ENCODE results near the gene ARSI. TPM values are rescaled to one million over a fixed set of nuclear protein-coding genes. Genes with fewer than 3 reads are reported as not detected.

ARSI gene
- total and polyA plus RNA-seq, 2 of the 13 experiments (the other 11 are each of a cell fraction or from before 2014, with no cell fraction given) = 4.2 to 33.9 TPM

GRCh38 chr5:150350524-150351344 is 48.0 kb upstream of the ARSI start (continued):
- TF ChIP-seq, protein P1, sequence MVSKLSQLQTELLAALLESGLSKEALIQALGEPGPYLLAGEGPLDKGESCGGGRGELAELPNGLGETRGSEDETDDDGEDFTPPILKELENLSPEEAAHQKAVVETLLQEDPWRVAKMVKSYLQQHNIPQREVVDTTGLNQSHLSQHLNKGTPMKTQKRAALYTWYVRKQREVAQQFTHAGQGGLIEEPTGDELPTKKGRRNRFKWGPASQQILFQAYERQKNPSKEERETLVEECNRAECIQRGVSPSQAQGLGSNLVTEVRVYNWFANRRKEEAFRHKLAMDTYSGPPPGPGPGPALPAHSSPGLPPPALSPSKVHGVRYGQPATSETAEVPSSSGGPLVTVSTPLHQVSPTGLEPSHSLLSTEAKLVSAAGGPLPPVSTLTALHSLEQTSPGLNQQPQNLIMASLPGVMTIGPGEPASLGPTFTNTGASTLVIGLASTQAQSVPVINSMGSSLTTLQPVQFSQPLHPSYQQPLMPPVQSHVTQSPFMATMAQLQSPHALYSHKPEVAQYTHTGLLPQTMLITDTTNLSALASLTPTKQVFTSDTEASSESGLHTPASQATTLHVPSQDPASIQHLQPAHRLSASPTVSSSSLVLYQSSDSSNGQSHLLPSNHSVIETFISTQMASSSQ (IDR thresholded peaks at IDR 0.05; ENCODE audit: low read depth) = no peak
- TF ChIP-seq, protein P1 (CRISPR knock-in tag; IDR thresholded peaks at IDR 0.05; ENCODE audit: borderline replicate concordance) = peak; percentile 61; the same call in 1 of the 2 replicates
- TF ChIP-seq ZSCAN25 (CRISPR knock-in tag; IDR thresholded peaks at IDR 0.05) (no peak), ZNF615 (CRISPR knock-in tag; IDR thresholded peaks at IDR 0.05; ENCODE audit: borderline replicate concordance) (no peak), POLR2G (IDR thresholded peaks at IDR 0.05; ENCODE audit: low read depth, low read length) (no peak), PHF21A (CRISPR knock-in tag; IDR thresholded peaks at IDR 0.05) (peak; percentile 75; the same call in 1 of the 2 replicates), ZNF484 (CRISPR knock-in tag; IDR thresholded peaks at IDR 0.05; ENCODE audit: borderline replicate concordance, low read depth) (no peak), ZBTB8A (CRISPR knock-in tag; IDR thresholded peaks at IDR 0.05; ENCODE audit: borderline replicate concordance, low read depth) (no peak), ZNF329 (CRISPR knock-in tag; IDR thresholded peaks at IDR 0.05; ENCODE audit: low read depth) (no peak), ZNF282 (IDR thresholded peaks at IDR 0.05; ENCODE audit: partially characterized antibody) (no peak), CTCF (CRISPR knock-in tag; IDR thresholded peaks at IDR 0.05) (peak; percentile 98), MAX (IDR thresholded peaks at IDR 0.05) (peak; percentile 50; the same call in 1 of the 2 replicates), FOXJ3 (CRISPR knock-in tag; IDR thresholded peaks at IDR 0.05; ENCODE audit: borderline replicate concordance) (peak; percentile 71; the same call in 1 of the 2 replicates), NCOR1 (IDR thresholded peaks at IDR 0.05; ENCODE audit: borderline replicate concordance, low read length) (peak; percentile 65; the same call in 1 of the 2 replicates), CBX5 (CRISPR knock-in tag; IDR thresholded peaks at IDR 0.05; ENCODE audit: borderline replicate concordance) (peak; percentile 86; the same call in 1 of the 2 replicates), ZNF616 (CRISPR knock-in tag; IDR thresholded peaks at IDR 0.05; ENCODE audit: low read depth) (no peak), HMG20B (CRISPR knock-in tag; conservative IDR thresholded peaks at IDR 0.05) (peak; percentile 49; the same call in 1 of the 2 replicates)
- TF ChIP-seq, protein P2, sequence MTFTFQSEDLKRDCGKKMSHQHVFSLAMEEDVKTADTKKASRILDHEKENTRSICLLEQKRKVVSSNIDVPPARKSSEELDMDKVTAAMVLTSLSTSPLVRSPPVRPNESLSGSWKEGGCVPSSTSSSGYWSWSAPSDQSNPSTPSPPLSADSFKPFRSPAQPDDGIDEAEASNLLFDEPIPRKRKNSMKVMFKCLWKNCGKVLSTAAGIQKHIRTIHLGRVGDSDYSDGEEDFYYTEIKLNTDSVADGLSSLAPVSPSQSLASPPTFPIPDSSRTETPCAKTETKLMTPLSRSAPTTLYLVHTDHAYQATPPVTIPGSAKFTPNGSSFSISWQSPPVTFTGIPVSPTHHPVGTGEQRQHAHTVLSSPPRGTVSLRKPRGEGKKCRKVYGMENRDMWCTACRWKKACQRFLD (CRISPR knock-in tag; IDR thresholded peaks at IDR 0.05; ENCODE audit: borderline replicate concordance) = peak; percentile 40; the same call in 1 of the 2 replicates
- TF ChIP-seq, protein P3, sequence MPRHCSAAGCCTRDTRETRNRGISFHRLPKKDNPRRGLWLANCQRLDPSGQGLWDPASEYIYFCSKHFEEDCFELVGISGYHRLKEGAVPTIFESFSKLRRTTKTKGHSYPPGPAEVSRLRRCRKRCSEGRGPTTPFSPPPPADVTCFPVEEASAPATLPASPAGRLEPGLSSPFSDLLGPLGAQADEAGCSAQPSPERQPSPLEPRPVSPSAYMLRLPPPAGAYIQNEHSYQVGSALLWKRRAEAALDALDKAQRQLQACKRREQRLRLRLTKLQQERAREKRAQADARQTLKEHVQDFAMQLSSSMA (CRISPR knock-in tag; IDR thresholded peaks at IDR 0.05) = 0 out of 2 replicates have a peak, but pooled peaks have one; percentile 21
